NCI-H524 treated with DMSO at 0.1 percent for 48 hours (cell line): ENCODE results near the gene INO80.

ENCODE experiments used
- DNase-seq: peaks from one replicate; lab custom pipeline; 2025; lab: John Stamatoyannopoulos, UW

The INO80 gene

GRCh38 chr15:40930430-40931299, 185.4 kb downstream of the INO80 start:
- DNase-seq: no peak

GRCh38 chr15:40929660-40930429, 186.2 kb downstream of the INO80 start:
- DNase-seq: no peak
